Esophagus muscularis mucosa (tissue), 3 donors: ENCODE data around the gene CCDC149.

Source experiments
- CTCF ChIP-seq, 3 experiments: fragments of 200-600 bp in 2 of 3; fragments of 450-650 bp in 1 of 3; sonication (generic) in 2 of 3; IDR thresholded peaks; one replicate each; pipeline ENCODE4 v1.5.1; 2017 to 2019; ENCODE audit warnings: antibody characterized with exemption in 3 of 3, mild to moderate bottlenecking in 2 of 3, moderate library complexity in 1 of 3
- POLR2AphosphoS5 ChIP-seq, 2 donors: sonication (generic); formaldehyde crosslinking; IDR thresholded peaks; one replicate each; pipeline ENCODE4 v1.6.1; 2017; ENCODE audit warnings: antibody characterized with exemption in 2 of 2

GRCh38 chr4:24795666-24796381 lies 117.0 kb downstream of the CCDC149 start:
- TF ChIP-seq POLR2AphosphoS5 (IDR thresholded peaks at IDR 0.05) (no peak), CTCF (IDR thresholded peaks at IDR 0.05) (no peak)
